ENCODE measurements around the gene SUN1.

GRCh38 chr7:894927-895450 is 62.7 kb downstream of the SUN1 start:
- TF ChIP-seq POLR2A (IDR thresholded peaks at IDR 0.05) (no peak), CTCF (IDR thresholded peaks at IDR 0.05) (no peak)

All from suprapubic skin (tissue), 3 donors.